ENCODE data around the gene TMIGD3.

The TMIGD3 gene

DNA sequence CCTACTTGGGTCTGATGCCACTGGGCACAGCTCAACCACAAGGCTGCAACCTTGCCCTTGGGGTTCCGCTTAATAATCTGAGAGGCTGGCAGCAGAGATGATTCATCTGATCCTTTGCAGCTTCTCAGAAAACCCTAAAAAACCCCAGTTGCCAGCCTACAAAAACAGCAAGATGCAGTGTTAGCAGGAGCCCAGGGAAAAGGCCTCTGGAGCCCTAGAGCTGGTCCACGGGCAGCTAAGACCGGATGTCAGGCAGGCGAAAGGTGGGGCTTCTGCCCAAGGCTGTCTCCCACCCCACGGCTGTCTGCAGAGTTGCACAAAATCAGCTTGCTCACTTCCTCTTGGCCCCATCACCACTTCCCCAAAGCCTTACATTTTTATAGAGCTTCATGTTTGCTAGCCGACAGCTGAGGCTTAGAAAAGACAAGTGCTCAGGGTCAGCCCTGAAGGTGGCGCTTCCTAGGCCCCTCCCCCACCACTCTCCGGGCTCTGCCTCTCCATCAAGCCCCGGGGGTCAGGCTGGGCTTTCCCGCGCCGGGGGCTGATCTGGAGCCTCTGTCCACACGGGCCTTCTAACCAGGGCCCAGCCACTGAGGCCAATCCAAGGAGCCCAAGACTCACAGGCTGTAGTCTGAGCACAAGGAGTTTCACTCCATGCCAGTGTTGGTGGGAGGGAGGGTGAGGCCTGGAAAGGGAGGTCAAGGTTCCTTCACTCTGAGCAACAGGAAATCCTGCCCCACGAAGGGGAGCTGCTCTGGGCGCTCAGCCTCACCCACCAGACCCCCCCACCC, 4.2 kb upstream of the TMIGD3 start:
- DNase-seq (ENCODE audit: low spot score): peak; percentile 63

DNA sequence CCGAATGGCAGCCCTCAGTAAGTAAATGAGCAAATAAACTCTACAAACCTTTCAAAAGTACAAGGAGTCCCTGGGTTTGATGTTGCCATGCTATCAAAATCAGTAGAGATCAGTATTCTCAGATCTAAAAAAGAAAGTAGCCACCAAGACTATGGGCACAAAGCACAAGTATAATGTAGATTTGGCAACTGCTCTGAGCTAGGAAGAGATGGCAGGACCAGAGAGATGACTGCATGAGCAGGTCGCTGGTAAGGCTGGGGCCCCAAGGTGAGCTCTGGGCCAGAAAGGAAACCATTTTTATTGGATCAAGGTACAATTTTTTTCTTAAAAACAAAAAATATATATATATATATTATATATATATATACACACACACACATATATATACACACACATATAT, 3.1 kb upstream of the TMIGD3 start:
- no peak for DNase-seq (ENCODE audit: low spot score)

DNA sequence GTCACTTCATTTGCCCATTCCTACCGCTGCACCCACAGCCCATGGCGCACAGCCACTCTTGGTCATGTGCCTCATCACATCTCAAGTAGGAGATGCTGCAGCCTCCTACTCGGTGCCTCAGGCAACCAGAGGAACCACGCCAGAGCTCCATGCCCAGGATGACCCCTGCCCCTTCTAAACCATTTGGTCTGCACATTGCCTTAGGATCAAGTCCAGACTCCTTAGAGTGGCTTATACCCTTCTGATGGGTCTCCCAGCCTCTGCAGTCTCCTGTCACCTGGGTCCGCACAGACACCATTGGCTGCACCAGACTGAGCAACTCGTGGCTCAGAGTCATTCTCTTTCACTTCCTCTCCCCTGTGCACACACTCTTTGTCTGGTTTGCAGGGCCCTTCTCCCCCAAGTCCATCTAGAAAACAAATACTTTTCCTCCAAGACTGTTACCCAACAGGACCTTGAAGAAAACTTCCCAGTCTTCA, 2.2 kb upstream of the TMIGD3 start:
- no peak for DNase-seq (ENCODE audit: low spot score)

DNA sequence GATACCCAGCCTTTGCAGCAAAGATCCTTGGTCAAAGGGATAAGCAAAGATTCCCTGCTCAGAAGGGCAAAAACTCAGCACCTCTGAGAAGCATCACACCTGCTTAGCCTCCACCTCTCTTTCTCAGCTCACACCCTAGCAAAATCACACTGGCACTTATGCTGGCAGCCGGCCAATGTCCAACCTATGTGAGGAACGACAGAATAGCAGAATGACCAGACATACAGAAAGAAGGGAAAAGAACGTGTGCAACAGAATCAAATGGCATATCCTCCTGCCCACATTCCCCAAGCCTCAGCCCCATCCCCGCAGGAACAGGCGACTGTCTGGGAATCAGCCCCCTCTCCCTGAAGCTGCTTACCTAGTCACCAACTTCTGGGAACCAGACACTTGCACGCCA, 664 bp upstream of the TMIGD3 start:
- no peak for DNase-seq (ENCODE audit: low spot score)

DNA sequence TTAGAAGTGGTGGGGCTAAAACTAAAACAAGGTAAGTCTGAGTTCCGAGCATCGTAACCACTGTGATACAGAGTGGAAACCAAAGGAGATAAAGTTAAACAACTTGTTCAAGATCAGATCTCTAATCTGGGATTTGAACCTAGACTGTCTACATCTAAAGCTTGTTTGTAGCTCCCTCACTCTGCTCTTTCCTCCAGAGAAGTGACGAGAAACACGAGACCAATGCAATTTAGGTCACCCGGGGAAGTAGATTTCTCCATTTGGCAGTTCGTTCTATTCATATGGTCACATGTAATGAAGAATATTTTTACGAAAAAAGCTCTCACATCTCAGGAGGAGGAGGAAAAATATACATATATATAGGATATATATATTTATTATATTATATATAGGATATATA, 1.8 kb downstream of the TMIGD3 start:
- DNase-seq (ENCODE audit: low spot score): no peak

DNA sequence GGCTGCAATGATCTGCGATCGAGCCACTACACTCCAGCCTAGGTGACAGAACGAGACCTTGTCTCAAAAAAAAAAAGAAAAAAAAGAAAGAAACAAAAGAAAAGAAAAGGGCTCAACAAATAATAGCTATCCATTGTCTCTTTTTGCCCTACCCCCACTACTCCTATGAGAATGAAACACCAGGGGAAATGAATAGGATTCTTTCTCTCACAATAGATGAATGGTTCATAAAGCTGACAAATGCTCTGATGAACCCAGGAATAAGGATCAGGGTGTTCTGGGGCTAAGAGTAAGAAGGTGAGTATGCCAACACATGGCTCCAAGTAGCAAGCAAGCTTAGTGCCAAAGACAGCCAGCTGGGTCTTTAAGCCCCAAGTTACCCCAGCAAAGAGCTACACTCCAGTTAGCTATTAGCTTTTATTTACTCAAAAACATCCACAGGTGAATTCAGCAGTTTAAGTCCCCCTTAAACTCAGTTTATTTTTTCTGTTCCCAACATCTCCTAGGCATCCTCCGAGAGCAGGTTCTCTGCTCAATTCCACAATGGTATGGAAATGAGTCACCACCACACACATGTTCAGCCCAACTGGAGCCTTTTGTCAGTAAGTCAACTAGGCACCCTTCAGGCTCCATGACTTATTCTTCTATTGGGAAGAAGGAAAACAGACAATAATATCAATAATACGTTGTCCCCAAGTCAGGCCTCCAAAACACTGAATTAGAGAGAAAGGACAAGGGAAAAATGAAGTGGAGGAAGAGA, 4.2 kb downstream of the TMIGD3 start:
- DNase-seq (ENCODE audit: low spot score): no peak

DNA sequence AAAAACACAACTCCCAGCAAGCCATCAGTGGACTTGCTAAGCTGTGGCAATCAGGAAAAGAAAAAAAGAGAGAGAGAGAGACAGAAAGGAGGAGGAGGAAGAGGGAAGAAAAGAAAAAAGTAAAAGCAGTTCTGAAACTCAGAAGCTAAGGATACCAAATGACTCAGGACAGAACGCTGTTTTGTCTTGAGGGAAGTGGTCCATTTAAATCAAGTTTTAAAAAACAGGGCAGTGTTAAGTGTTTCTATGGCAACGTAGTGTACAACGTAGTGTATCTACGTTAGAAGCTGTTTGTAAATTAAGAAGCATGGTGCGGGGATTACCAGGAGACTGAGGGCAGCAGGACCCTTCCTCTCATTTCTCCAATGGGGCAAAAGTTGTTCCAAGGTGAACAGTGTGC, 5.8 kb downstream of the TMIGD3 start:
- no peak for DNase-seq (ENCODE audit: low spot score)

DNA sequence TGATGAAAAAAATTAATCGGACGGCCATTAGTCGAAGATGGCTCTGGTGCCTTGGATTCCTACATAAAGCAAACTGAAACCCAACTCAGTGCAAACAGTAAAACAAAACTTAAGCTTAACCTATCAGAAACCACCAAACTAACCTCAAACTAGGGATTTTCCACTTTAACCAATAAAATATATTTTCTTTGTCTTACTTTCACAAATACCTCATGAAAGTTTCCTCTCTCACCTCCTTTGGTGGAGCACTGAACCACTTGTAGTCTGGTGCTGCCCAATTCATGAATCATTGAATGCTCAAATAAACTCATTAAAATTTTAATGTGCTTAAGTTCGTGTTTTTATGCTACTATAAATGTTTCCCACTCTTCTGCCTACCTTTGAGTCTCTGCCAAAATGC, 7.0 kb downstream of the TMIGD3 start:
- DNase-seq (ENCODE audit: low spot score): no peak

DNA sequence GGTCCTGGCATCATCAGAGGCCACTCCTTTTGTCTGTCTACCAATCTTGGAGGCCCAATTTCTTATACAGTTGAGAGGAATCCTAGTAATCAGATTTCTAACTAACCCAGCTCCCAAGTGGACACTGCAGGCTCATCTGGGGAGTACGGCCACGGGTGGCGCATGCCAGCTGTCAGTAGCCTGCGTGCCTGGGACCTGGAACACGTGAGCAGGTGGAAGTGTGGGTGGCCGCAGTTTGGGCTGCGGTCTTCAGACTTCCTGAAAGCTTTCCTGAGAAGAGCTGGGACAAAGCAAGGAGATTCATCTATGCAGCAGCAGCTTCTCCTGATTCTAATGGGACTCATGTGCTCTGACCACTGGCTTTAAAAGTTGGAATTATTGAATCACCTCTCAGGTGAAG, 12.4 kb downstream of the TMIGD3 start:
- DNase-seq (ENCODE audit: low spot score): no peak

DNA sequence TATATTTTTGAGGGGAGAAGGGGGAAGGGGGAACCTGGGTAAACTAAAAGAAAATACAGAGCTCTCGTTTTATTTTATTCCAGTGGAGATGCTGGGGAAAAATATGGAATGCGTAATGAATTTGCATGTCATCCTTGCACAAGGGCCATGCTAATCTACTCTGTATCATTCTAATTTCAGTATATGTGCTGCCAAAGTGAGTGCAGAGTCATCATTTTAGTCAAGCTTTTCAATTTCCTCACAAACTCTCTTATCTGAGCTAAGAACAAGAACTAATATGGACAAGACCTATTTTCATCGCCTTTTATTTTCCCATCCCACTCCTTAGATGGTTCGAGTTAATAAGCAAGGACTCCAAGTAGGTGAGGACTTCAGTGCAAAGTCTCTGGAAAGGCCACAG, 13.2 kb downstream of the TMIGD3 start:
- no peak for DNase-seq (ENCODE audit: low spot score)

DNA sequence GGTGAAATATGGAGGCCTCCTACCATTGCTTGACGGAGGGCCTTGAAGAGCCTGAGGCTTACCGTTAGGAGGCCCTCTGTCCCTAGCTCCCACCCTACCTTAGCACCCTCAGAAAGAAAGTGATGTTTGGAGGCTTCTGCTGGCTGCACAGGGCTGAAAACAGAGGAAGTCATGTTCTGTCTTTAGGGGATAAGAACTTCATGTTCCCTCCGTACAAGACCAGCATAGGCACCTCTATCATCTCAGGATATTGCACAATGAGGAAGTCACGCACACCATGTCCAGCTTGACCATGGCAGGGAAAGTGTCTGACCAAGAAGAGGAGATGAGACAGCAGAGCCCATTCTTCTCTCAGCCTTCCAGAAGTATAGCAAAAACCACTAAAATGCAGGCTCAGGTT, 13.8 kb downstream of the TMIGD3 start:
- no peak for DNase-seq (ENCODE audit: low spot score)

DNA sequence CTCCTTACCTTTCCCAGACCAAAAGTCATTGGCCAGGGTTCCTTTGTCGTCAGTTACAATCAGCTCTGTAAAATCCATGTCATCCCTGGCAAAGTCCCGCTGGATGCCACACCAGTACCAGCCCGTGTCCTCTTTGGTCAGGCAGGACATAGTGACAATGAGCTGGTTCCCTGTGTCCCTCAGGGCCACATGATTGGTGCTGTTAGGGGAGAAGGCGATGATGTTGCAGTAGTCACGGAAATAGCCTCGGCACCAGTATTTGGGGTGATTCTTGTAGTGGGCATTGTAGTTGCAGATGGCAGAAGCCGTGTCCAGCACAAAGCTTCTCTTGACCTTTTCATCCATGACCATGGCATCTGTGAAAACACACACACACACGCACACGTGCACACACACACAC, 14.8 kb downstream of the TMIGD3 start:
- no peak for DNase-seq (ENCODE audit: low spot score)

DNA sequence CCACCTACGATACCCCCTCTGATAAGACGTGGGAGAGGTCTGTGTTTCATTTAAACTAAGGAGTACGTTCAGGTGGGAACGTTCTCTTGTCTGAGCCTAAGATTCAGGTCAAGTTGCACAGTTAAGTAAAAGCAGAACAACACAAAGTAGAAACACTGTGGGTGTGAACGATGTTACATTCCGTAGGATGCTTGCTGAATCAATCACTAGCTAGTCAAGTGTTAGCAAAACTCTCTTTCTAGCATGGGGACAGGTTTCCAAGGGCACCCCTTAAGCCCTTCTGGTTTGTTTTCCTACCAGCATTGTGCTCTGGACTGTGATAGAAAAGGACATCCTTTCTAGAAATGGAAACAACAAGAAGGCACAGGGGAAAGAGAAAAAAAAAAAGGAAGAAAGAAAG, 16.3 kb downstream of the TMIGD3 start:
- no peak for DNase-seq (ENCODE audit: low spot score)

DNA sequence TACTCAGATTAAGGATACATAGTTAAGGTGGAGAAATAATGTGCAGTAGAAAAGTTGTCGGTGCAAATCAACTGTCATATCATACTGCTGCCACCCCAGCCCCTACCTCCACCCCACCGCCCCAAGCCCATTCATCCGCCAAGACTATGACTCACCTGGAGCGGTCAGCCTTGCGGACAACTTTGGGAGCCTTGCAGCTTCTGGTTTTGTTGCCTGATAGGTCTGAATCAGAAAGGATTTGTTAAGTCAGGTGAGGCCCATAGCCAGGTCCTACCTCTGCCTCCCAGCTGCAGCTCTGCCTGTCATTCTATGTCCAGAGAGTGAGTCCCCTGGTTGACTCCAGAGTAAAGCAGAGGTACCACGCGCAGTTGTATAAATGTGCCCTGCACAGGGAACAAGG, 17.0 kb downstream of the TMIGD3 start:
- DNase-seq (ENCODE audit: low spot score): no peak

DNA sequence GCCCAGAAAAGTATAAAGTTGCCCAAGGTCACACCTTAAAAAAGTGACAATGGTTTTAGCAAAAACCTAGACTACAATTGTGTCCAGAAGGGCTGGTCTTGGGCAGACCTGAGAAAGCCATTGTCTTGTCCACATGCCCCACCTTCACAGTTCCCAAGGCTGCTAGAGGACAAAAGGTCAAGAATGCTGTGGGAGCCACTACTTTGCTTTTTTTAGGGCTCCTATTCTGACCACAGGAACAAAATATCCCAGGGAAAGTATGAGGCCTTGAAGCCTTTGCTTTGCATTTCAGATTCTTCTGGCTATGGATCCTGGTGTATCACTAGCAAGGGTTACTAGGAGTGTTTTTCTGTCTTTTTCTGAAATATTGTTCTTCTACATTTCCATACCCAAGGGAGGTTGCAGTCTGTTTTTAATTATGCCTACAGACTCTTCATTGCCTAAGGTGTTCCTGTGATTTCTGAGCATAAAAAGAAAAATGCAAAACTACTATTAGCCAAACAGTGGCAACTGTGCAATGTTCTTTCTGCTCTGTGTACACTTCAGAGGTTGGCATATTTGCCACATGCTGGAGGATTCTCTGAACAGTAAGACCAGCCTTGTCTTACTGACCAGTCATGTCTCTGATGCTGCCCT, 18.9 kb downstream of the TMIGD3 start:
- peak; percentile 2 for DNase-seq (ENCODE audit: low spot score)

DNA sequence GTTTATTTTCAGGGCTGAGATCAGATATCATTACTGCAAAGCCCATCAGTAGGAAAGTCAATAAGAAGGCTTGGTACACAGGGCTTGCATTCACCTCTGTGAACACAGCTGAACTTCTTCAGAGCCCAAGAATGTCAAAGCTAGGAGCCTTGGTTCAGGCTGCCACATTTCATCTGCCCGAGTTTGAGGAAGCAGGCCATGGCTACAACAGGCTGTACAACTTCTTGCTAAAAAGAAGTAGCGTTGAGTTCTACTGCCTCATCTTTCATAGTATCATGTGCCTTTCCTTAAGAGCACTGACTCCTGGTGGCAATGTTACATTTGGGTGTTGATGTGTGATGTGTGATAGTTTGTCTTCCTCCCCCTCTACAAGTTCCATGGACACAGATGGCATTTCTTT, 19.6 kb downstream of the TMIGD3 start:
- DNase-seq (ENCODE audit: low spot score): no peak

DNA sequence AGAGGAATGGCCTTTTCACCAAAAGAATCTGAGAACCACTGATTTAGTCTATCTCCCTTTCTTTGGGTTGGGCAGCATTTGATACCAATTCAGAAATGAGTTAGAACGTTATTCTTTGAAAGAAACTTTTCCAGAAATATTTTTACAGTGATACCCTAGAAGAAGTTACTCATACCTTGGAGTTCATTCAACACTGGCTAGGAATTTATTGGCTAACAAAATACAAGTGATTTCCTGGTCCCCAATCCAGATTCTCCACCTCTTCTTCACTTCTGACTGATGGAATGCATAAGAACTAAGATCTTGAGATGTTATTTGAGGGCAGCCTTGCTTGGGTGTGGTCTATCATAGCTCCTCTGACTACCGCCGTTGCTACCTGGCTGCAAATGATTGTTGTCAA, 20.3 kb downstream of the TMIGD3 start:
- peak; percentile 52 for DNase-seq (ENCODE audit: low spot score)

DNA sequence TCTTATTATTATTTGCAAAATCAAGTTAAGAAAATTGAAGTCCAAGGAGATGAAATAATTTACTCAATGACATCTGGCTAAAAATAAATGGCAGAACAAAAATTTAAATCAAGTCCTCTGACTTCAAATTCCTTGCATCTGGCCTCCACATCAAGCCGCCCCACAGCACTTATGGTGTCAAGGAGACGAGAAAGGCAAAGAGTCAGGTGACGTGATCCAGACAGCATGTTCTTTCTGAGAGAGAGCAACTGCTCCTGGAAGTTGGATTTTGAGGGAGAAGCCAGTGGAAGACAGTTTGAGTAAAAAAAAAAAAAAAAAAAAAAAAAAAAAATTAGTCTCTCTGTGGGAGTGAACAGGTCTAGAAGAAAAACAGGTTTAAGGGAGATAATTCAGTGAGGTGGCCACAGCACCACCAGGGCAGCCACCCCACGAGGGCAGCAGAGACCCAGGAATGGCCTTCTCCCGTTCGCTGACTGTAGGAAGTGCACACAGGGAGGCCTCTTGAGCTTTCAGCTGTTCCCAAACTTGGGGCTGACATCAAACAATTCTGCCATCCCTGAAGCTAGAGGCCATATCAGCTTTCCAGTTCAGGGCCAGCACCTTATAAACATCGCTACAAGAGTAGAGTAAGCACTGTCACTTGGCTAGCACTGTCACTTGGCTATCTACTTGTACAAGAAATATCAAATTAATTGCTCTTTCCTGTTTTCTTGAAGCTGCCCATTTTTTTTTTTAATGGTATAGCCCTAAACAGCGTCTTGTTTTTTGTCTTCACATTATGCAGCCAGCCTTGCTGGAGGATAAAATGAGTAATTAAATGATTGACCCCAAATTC, 21.8 kb downstream of the TMIGD3 start:
- peak; percentile 88 for DNase-seq (ENCODE audit: low spot score)

DNA sequence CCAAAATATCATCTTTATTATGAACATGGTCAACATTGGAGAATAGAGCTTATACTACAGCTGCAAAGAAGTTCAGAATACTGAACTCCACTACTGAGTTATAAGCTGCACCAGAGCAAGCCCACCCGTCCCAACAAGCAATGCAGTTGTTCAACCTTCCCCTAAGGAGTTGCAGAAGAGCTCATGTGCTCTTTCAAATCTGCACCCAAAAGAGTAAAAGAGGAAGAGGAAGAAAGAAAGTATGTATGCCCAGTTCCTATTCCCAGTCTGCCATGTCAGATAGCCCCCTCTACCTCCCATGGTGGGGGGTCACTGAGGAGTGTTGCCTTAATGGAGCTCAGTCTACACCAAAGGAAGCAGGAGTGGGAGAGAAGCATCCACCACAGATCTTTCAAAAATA, 22.8 kb downstream of the TMIGD3 start:
- DNase-seq (ENCODE audit: low spot score): no peak

DNA sequence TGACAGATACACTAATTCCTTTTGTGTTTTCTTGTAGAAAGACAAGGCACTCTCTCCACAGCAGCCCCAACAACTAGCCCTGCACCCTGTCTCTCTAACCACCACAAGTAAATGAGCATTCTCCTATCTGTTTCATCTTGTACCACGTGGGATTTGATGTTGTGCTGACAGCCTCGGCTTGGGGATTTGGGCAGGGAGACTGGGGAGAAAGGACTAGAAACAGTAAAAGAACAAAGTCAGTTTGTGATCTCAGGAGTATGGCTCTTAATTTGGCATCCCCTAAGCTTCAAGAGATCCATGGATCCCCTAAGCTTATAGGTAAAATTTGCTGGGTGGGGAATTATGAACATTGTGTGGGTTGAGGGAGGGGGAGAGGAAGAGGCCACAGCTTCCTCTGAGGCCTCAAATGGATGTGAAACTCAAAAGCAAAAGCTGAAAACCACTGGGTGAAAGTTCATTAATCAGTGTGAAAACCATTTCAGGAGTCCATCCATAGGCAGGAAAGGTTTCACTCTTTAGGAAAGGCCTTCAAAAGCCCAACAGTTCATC, 26.6 kb downstream of the TMIGD3 start:
- no peak for DNase-seq (ENCODE audit: low spot score)

DNA sequence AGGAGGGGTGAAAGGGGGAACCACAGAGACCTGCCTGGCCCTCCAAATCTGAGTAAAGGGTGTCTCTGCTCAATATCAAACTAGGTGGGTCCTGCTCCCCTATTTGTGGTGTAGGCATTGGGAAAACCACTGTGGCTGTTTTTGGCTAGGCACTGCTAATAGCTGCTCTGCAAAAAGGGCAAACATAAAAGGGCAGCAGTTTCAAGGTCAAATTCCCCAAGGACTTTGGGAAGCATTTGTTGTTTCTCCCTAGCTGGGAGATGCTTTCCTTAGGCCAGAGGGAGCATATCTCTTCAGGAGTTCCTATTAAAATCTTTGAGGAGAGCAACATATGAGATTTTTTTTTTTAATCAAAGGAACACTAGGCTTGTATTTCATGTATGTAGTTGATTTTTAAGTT, 27.2 kb downstream of the TMIGD3 start:
- DNase-seq (ENCODE audit: low spot score): no peak

DNA sequence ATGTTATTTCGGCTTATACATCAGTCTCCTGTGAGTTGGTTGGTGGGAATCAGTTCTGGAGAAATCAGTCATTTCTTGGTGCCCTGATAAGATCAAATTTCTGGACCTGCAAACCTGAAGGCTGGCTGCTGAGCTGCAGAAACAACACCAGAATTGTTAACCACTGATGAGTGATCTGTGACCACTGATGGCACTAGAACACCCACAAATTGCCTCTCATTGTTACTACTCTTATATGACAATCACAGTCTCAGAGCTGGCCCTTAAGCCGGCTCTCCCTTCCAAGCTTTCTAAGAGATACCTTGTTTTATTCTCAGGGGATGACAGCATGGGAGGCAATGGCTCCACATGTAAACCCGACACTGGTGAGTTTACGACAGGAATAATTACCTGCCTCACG, 27.7 kb downstream of the TMIGD3 start:
- DNase-seq (ENCODE audit: low spot score): no peak

Data from AG08395 (cell line).